Stimulated activated CD8-positive, alpha-beta memory T cell treated with anti-CD3 and anti-CD28 coated beads, Interleukin-2, amount 100 ng/mL, for 1 hour (primary cell): ENCODE results near the gene PRKCE.

Experiments
- DNase-seq, 2 donors: peaks; one replicate each; pipeline ENCODE4 v3.0.0-alpha.2; 2020; ENCODE audit warnings: low read depth in 2 of 2

The PRKCE gene

DNA sequence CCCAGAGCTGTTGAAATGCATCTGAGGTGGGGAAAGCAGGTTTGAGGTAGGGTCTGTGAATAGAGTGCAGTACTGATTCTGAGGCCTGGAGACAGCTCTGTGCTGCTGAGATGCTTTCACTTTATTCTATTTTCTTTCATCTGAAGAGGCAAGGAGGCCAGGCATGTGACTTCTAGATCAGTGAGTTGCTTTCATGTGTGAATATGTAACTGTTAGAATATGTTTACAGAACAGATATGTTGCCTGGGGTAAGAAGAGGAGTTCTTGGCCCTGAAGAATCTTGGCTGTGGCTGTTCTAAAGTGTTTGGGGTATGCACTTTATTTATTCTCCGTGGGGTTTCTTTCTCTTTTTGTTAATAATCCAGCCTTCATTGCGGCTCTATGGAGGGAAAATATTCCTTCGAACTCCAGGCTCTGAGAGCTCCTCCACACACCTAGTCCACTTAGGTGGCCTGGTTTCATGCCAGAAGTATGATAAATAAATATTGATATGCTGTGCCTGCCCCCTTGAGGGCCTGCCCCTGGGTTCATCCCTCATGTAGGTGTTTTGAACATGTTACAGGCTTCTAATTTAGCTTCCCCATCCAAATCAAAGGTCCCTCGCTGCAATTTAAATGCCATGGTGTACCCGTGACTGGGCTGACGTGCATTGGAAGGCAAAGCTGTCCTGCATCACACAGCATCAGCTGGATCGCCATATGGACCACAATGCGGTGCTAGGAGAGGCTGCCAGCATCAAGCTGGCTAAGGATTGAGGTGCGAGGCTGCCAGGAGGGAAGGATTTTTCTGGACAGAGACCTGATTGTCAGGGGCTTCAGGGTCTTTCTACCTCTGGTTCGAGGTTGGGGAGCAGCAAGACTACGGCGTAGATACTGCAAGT is 102.9 kb downstream of the PRKCE start:
- DNase-seq, result no peak

DNA sequence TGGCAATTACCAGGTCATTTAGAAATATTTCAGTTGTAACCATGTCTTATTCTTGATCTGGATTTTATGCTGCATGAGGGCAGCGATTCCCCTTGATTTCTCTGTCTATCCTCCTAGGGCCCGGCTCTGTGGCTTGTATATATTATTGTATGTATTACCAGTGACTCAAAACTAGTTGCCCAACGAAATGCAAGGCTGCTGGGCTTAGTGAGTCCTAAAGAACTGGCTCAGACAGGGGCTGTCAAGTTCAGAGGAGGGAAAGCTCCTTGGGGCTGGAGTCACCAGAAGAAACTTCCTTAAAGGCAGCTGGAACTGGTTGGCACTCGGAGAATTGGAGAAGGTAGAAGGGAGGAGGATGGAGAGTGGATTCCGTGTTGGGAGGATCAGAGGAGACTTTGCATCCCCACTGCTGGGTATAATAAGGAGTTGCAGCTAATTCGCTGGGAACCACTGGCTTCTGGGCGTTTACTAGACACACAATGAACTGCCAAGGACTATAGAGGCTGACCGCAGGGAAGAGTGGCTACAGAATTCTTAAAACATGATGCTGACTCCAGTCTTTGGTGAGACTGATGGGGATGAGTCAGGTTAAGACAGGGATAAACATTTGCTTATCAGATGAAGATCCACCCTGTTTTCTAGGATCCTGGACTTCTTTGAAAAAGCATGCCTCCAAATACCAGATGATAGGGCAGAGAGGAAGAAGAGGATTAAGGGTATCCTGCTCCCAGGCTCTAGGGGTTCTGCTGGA is 104.3 kb downstream of the PRKCE start:
- DNase-seq, result no peak

DNA sequence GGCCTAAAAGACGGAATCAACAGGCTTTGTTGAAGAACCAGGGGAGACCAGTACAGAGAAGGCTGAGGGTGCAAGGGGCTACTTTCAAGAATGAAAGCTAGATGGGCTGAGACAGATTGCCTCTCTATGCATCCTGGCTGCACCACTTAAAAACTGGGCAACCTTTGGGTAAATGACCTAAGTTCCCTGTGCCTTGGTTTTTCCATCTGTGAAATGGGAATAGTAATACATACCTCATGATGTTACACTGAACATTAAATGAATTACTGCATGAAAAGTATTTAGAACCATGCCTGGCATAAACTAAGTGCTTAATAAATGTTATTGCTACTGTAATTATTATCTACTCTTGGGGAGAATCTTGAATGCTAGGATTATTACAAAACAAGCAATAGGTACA is 106.5 kb downstream of the PRKCE start:
- no peak for DNase-seq

DNA sequence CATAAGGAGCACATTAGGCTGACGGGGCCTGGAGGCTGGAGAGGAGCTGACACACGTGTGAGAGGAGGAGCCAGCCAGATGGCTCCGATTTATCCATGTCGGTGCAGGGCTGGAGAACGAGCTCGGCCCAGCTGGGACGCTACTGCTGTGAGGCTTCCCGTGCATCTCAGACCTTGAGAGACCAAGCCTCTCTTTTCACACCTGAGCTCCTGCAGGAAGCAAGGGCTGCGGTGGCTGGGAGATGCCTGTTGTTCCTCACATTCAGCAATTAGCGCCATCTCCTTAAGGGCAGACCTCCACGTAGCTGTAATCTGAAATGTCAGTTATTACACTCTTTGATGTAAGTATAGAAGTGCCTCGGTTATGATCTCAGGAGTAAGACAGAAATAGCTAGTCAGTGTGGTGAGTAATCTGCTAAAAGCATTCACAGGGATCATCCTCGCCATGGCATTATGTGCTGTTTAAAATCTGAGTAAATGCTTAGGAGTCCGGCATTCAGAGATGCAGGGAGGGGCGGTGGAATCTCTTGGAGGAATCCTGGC is 107.9 kb downstream of the PRKCE start:
- DNase-seq, result no peak

DNA sequence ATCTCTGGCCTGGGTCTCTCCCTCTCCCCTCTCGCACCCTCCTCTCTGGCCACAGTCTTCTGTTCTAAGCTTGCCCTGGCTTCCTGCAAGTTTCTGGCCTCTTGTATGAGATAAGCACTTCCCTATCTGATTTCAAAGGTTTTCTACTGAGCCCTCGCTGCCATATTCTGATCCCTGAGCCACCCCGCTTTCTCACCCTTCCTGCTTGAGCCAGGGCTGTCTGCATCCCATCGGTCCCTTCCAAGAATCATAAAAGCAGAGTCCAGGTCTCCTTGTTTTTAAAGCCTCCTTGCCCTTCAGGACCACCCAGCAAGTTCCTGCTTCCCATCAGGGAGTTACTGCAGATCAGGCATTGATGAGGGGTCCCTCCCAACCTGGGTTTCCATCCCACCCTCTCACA is 110.2 kb downstream of the PRKCE start:
- DNase-seq, result no peak

DNA sequence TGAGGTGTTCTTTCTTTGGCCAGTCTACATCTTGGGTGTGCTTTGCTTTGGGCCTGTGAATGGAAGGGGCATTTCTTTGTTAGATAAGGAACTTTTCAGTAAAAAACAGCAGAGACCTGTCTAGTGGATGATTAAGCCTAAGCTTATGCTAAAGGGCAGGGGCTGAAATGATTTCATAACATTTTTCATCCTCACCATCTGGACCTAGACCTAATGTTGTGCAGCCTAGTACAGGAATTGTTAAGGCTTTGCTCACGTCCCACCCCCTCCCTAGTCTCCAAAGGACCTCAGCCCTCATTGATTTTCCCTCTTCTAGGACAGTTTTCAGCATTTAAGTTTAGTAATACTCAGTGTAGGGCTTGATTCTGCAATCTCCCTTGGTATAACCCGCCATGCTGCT is 111.8 kb downstream of the PRKCE start:
- no peak for DNase-seq

DNA sequence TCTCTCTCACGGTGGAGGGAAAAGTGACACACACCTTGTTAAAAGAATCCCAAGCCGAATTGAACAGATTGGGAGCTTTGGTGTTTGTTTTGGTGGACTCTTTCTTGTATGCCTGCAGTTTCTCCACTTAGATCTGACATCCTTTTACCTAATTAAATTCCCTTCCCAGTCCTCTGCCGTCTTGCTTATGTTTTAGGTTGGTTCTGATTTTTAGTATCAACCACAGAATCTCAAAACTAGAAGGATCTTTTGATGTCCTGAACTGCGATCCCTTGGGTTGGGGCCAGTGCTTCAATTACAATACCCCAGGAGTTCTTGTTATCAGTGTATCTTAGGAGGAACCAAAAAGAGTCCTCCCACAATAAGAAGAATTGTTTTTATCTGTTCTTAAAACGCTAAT is 112.3 kb downstream of the PRKCE start:
- no peak for DNase-seq

DNA sequence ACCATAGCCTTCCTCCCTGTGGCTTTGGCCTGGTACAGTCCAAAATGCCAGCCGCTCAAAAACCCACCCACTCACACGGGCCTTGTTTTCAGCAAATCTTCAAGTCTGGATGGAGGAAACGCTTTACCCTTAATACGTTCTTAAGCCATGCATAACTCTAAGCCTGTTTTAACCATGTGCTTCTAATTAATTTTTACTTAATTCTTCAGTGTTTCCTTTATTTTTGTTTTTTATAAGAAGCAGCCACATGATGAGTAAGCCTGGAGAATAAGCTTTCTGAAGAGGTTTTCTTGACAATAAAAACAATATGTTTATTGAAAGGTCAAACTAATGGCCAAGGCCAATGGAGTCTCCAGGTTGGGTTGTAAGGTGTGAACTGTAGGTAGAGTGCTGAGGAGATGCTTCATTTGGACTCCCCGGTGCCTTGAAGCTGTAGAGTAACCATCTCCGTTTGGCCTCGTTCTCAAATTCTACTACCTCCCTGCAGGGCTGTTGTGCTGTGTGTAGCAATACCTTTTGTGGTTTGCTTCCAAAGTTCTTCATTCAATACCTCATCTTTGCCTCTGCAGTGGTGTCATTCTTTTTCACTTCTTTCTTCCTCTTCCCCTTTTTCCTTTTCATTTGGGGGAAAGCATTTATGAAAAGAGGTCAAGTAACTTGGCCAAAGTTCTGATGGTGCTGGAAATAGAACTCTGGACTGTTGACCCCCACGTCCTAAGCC is 113.7 kb downstream of the PRKCE start:
- no peak for DNase-seq

DNA sequence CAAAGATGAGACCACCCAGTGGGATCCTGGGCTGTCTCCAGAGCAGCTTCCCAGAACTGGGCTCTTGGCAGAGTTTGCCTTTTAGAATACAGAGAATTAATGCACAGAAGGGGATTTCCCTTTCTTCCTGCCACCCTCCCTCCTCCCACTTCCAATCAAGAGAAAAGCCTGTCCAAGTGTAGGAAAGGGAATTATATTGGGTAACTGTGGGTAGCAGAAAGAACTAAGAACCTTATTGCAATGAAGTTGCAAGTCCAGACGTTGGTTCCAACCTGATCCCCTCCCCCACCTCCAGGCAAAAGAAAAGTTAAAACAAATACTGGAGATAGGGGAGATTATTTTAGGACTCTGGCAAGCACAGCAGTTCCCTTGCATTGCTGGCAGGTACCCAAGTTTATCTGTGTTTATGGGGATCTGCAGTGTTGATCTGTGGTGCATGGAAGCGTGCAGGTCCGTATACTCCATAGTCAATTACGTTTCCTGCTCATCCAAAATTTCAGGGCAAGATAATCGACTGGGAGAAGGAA is 114.3 kb downstream of the PRKCE start:
- no peak for DNase-seq

DNA sequence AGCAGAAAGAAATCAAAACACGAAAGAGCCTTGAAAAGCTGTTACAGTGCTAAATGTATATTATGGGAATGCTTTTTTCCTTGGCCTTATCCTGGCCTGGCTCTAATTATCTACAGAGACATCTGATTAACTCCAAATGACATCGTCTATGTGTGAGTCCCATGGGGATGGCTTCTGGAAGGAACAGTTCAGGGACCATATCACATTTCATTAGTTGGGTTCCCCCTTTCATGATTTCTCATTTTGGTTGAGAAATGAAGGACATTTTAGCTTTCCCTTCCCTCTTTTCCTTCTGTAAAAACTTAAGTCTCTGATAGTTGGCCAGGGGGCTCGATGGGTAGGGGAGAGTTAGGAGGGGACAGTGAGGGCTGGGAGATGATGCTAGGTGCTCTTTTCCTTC is 116.7 kb downstream of the PRKCE start:
- DNase-seq, result no peak

DNA sequence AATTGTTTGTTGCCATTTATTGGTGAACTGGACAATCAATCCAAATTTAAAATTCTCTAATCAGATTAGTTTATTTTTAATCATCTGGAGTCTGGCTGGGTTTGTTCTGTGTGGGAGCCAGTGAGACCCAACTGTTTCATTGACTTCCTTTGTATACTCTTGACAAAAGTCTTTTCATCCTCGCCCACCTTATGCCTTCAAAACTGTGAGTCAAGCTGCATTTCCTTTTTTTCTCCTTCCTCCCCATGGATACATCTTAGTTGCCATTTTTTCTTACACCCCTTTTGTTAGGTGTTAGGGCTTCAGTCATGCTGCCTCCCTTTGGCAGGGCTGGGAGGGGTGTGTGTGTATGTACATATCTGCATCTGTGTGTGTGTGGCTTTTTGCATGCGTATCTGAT is 117.6 kb downstream of the PRKCE start:
- no peak for DNase-seq

DNA sequence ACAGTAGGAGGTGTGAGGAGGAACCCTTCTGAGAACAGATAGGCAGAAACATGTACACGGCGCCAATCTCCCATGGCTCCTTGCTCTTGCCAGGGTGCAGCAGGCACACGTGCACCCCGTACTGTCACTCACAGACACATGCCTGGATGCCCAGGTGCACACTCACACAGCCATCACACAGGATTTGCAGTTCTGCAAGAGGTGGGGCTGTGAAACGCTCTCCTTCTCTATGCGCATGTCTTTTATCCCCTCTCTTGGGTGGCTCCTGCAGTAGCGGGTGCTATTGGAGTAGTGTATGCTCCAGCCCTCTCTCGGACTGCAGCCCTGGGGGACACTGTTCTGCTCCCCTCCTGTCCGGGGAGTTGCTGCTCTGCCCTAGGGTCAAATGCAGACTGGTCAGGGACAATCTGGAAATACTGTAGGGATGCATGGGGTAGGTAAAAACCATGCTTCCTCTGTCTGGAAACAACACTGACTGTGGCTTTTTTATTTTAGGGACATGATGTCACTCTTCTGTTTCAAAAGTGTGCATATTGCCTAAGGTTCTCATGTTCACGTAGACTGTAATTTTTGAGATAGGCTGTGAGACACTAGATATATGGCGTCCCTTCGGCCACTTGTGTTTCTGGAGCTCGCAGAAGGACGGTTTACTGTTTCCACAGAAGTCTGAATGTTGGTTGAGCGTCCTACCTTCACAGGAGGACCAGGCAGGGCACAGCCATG is 118.5 kb downstream of the PRKCE start:
- DNase-seq, result no peak

DNA sequence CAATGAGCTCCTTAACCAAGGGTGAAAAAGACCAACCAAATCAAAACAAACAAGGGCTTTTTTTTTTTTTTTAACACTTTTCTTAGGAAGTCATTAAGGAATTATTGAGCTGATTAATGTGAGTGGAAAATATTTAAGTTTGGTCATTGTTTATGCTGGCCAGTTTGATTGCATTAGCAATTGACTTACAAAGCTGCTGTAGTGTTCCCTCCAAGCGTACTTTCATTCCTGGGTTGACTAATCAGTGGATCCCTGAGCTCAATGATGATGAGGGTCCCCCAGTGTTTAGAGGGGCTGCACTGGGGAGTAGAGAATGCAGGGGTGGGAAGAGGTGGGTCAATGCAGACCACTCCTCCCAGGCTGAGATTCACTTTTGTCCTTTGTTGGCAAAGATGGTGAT is 119.3 kb downstream of the PRKCE start:
- DNase-seq, result no peak

DNA sequence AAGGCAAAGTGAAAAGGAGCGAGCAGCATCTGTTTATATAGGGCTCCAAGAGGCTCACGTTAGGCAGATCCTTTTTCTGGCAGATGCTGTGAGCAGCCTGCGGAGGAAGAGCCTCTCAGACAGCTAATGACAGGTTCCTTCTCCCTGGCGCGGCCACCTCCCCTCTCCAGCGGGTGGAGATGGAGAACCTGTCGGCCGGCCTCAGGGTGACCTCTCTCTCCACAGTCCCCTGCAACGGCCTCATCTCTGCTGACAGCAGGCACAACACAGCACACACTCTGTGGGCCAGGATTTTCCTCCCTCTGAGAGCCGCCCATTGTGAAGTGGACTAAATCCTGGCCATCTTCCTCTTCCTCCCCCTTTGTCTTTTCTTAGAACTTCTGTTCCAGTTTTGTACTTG is 119.8 kb downstream of the PRKCE start:
- DNase-seq, result no peak

DNA sequence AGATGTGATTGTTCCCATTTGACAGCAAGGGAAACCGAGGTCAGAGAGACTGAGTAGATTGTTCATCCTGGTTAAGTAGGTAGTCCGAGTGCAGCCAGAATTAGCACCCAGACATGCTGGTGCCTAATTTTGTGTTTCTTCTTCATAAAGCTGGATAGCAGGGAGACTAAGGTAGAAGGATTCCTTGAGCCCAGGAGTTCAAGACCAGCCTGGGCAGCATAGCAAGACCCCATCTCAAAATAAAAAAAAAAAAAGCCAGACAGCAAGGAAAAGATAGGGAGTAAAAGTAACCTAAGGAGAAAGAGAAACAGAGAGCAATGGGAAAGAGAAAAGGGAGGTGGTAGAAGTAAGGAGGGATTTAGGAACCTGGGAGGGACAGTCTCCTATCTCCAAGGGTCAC is 120.6 kb downstream of the PRKCE start:
- DNase-seq, result no peak

DNA sequence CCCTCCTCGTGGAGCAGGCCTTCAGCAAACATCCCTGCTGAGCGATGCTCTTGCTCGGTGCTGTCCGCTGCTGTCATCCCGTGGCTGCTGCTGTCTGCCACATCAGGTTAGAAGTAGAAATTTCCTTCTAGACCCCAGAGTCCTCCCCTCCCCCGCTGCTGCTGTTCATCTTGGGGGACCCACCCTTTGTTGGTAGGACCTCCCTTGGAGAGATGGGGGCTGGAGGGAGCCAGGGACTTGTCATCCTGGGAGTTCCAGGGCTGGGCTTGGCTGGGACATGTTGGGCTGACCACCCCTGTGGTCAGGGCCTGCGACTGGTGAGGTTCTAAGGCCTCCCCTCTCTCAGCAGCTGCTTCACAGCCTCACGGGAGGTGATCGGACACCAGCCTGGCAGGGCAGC is 122.4 kb downstream of the PRKCE start:
- DNase-seq, result no peak

DNA sequence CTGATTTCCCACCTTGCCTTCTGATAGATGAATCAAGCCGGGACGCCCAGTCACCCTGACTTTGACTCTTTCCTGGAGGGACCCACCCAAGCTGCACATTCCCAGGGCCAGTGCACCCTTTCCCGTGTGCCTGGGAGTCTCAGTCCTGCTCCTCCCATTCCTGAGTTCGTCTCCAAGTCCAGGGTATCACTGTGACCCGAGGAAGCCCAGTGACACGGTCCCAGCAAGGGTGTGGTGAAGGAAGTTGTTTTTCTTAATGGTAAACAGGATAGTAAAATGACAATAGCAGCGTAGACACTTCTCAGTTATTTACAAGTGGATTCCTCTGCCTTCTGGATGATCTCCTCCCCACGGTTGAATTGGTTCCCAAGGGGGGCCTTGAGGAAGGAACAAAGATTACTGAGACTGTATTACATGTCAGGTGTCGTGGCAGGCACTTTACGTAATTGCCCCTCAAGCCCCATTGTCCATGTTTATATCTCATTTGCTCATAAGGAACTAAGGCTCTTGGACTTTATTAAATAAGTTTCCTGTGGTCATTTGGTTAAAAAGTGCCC is 123.3 kb downstream of the PRKCE start:
- DNase-seq, result no peak

DNA sequence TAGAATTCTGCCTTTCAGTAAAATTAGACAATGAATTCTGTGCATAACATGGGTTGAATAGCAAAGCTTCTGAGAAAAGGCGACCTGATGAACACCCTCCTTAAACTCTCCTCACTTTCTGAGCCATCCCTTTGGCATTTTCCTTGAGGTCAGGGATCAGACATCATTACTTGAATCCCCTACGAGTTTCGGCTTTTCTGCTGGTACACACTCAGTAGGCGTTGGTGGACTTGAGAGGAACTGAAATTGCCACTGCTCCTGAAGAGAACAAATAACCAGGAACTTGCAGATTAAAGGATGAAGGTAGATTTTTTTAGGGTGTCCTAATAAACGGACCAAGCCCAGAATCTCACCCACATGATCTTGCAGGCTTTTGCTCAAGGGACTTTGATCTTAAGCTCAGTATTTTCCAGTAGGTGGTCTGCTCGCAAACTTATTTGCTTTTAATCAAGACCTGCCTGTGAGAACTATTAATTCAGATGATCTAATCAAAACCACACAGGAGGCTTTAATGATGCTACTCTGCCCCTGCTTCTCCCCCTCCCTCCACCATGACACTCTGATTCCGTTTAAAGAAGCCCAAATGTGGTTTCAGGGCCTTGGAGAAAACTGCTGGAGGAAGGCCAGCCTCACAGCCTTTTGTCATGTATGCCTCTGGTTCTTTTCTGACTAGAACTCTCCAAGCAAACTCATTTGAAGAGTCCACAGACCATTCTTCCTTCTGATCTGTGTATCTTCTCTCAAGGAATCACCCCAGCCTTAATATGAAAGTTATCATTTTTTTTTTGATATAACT is 124.9 kb downstream of the PRKCE start:
- no peak for DNase-seq

DNA sequence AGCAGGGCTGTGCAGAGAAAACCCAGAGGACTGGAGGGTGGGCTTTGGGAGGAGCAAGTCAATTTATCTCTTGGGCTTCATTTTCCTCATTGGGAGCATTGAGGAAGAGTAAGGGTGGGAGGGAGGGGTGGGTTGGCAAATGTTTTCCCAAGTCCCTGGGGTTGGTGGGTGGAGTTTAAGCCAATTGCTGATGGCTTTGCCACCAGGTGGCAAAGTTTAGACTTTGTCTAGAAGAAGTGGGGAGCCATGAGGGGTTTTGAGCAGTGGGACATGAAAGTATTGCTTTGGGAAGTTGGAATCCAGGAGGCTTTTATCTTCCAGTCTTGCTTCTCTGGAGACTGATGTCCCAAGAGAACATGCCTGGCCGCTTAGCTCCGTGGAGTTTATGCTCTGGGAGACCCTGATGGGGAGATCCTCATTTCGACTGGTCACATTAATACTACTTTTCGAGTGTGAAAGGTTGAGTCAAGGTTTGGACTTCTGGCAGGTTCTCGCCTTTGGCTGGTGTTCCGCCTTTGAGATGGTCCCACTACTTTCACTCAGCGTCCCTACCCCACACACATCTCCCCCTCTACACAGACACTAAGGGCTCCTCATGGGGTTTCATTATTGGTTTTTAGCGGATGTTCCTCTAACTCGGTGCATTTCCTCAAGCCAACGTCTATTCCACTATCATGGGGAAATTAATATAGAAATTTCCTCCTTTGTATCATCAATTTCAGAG is 126.7 kb downstream of the PRKCE start:
- no peak for DNase-seq
